ENCODE data around the gene MTR. TPM values are rescaled to one million over a fixed set of nuclear protein-coding genes. Genes with fewer than 3 reads are reported as not detected.

Gene MTR
- total RNA-seq, result 42.4 and 45.7 TPM in 2 replicates

GRCh38 chr1:236795035-236795756, at the start of gene MTR:
MTR (plus strand) TSS chr1:236795292; CDS start chr1:236795704, 412 bp downstream.

Other genes with a start within 250 kb of the MTR start
- 29.2 and 44.4 TPM in 2 replicates for gene HEATR1, start 190.8 kb upstream of the MTR start, total RNA-seq
- gene ACTN2, start 108.8 kb upstream of the MTR start, total RNA-seq, result 0.53 and 1.0 TPM in 2 replicates
- gene MT1HL1, start 209.1 kb downstream of the MTR start, total RNA-seq, result not detected in 2 replicates
- under 0.01 TPM in 1 of 2 replicates, not detected in the other for gene RYR2, start 246.9 kb downstream of the MTR start, total RNA-seq

Data from smooth muscle cell of the pulmonary artery (primary cell).